NCI-H1436 (cell line): ENCODE data around the gene DACT1.

Experiments used
- DNase-seq: peaks from one replicate; lab custom pipeline; 2025; lab: John Stamatoyannopoulos, UW

Gene DACT1

GRCh38 chr14:58668848-58669480 is 31.2 kb downstream of the DACT1 start:
- no peak for DNase-seq

- DNase-seq, result no peak
Measured at GRCh38 chr14:58669556-58670200, 31.9 kb downstream of the DACT1 start.

DNA sequence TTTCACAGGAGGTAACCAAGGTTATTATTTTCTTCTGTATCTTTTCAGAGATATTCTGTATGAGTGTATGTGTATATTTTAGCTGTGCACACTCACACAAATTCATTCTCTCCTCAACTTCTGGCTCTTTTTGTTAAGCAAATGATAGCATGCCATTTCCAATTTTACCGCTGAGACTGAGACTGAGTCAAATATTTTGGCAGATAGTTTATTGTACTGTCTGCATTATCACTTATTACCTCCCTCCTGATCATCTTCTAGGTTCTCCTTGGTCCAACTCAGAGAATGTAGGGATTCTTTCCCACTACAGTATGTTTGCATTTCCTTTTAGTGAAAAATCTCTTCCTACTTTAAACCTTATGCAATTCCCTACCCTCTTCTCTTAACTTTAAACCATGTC is 33.3 kb downstream of the DACT1 start:
- no peak for DNase-seq

DNA sequence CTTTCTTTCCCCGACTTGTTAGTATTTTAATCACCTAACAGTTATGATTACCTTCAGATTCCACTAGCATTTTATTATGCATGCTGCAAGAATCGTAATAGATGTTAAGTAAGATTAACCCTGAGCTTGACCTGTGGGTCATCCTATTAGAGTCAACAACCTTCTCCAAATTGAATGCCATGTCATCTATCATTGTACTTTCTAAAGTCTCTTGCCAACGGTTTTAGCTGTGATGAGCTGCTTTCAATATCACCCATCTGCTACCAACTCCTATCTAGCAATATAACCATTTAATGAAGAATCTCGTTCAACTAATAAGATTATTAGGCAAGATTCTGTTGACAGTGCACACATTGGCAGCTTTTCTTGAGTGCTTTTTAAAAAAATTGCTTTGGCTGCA is 33.7 kb downstream of the DACT1 start:
- no peak for DNase-seq

- DNase-seq, result no peak
Measured at GRCh38 chr14:58673722-58674121, 36.0 kb downstream of the DACT1 start.

GRCh38 chr14:58677001-58677400 is 39.2 kb downstream of the DACT1 start:
- no peak for DNase-seq

- peak; percentile 45 for DNase-seq
Measured at GRCh38 chr14:58677517-58677916, 39.8 kb downstream of the DACT1 start.

DNA sequence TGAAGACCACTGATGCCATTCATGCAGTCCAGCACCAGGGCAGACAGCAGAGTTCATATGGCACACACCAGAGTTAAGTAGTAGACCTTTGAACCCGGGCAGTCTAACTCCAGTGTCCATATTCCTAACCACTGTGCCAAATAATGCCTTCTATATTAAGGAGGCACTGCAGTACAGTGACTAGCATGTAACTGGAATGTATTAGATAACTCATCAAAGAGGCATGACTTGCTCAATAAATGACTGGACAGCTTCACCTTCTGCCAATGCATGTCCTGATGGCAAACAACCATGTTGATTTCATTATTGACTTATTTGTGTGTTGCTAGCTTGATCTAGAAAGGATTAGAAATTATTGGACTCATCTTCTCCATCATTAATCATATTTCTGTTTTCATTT is 40.2 kb downstream of the DACT1 start:
- DNase-seq, result no peak

GRCh38 chr14:58680698-58681097 is 42.9 kb downstream of the DACT1 start:
- DNase-seq, result no peak

DNA sequence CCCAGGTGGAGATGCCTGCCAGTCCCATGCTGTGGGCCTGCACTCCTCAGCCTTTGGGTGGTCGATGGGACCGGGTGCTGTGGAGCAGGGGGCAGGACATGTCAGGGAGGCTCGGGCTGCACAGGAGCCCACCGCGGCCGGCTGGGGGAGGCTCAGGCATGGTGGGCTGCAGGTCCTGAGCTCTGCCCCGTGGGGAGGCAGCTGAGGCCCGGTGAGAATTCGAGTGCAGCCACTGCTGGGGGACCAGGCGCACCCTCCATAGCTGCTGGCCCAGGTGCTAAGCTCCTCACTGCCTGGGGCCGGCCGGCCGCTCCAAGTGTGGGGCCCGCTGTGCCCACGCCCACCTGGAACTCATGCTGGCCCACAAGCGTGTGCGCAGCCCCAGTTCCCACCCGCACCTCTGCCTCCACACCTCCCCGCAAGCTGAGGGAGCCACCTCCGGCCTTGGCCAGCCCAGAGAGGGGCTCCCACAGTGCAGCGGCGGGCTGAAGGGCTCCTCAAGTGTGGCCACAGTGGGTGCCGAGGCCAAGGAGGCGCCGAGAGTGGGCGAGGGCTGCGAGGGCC is 49.6 kb downstream of the DACT1 start:
- no peak for DNase-seq

GRCh38 chr14:58690801-58691516 is 53.2 kb downstream of the DACT1 start:
- DNase-seq, result no peak

DNA sequence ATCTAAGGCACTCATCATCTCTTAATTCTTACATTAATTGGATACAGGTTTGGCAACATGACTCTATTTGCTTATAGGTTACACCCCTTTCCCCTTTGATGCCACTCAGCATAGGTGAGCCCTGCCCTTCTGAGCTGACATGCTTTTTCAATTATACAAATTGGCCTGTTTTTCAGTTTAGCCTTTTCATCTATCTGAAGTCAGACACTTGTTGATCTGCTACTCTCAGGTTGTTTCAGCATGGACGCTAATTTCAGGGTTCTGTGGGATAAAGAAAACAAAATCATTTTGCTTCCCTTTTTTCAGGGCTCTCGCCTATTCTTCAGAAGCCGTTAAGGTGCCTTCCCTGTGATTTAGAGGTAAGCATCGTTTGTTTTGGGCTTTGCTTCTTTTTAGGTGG is 55.3 kb downstream of the DACT1 start:
- no peak for DNase-seq

DNA sequence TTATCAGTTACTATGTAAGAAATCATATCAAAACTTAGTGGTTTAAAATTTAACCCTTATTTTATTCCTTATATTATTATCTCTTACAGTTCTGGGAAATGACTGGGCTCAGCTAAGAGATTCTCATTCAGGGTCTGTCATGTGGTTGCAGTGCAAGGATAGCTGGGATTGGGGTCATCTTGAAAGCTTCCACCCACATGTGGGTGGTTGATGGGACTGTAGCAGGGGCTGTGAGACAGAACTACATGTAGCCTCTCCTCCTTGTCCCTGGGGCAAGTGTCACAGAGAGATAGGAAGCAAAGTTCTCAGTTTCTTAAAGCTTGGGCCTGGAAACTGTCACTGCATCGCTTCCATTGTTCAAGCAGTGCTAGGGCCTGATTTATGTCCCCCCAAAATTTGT is 57.8 kb downstream of the DACT1 start:
- no peak for DNase-seq

- no peak for DNase-seq
Measured at GRCh38 chr14:58697266-58697929, 59.6 kb downstream of the DACT1 start.
